ENCODE results near the gene SLC13A3. TPM values are rescaled to one million over a fixed set of nuclear protein-coding genes. Genes with fewer than 3 reads are reported as not detected.

SLC13A3 gene
- total RNA-seq, 3 donors from 2014 or later, result 0.27 to 0.54 TPM; not detected in 1

DNA sequence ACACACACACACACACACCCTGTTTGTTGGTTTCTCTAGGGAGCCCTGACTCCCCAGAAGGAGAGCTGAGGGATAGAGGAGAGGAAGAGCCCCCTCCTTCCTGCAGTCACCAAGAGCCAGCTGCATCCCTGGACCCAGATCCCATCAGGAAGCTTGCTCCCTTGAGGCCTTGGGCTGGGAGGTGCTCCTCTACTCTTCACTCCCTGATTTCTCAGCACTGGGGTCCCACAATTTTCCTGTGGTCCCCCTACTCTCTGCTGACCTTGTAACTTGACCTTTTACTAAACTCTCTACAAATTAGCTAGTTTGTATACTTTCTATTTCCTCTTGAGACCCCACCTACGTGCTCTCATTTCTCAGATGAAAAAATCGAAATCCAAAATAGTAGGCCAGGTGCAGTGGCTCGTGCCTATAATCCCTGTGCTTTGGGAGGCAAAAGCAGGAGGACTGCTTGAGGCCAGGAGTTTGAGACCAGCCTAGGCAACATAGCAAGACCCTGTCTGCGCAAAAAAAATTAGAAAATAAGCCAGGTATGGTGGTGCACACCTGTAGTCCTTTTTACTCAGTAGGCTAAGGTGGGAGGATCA lies 95.8 kb downstream of the SLC13A3 start:
- no peak for DNase-seq
- Histone ChIP-seq H3K4me3 (no peak overlapping the region), H3K9me3 (no peaks in the 10 kb centered on the region), H3K36me3 (ENCODE audit: low read depth) (no peaks in the 10 kb centered on the region), H3K4me1 (ENCODE audit: low read depth) (no peaks in the 10 kb centered on the region)
- TF ChIP-seq, protein P1, sequence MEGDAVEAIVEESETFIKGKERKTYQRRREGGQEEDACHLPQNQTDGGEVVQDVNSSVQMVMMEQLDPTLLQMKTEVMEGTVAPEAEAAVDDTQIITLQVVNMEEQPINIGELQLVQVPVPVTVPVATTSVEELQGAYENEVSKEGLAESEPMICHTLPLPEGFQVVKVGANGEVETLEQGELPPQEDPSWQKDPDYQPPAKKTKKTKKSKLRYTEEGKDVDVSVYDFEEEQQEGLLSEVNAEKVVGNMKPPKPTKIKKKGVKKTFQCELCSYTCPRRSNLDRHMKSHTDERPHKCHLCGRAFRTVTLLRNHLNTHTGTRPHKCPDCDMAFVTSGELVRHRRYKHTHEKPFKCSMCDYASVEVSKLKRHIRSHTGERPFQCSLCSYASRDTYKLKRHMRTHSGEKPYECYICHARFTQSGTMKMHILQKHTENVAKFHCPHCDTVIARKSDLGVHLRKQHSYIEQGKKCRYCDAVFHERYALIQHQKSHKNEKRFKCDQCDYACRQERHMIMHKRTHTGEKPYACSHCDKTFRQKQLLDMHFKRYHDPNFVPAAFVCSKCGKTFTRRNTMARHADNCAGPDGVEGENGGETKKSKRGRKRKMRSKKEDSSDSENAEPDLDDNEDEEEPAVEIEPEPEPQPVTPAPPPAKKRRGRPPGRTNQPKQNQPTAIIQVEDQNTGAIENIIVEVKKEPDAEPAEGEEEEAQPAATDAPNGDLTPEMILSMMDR (IDR thresholded peaks at IDR 0.05), result no peak
- intact Hi-C loops (cut with DNase I, micrococcal nuclease), result no loop called here
- ATAC-seq, result no peak

DNA sequence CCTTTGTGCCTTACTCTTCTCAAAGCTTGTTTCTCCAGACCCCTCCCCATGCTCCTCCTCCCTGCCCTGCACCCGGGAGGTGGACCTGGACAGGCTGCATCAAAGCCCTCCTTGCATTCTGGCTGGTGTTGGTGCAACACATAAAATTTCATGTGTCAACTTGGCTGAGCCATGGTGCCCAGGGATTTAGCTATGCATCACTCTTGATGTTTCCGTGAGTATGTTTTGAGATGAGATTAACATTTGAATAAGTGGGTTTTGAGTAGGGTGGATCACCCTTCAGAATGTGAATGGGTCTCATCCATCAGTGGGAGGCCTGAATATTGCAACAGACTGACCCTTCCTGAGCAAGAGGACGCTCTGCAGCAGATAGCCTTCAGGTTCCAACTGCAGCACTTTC lies 96.4 kb downstream of the SLC13A3 start:
- H3K4me1 ChIP-seq (ENCODE audit: low read depth), result no peaks in the 10 kb centered on the region
- no peaks in the 10 kb centered on the region for H3K9me3 ChIP-seq
- ATAC-seq (no peak), DNase-seq (no peak)
- H3K36me3 ChIP-seq (ENCODE audit: low read depth), result no peaks in the 10 kb centered on the region
- H3K4me3 ChIP-seq, result no peak overlapping the region
- intact Hi-C loops (cut with DNase I, micrococcal nuclease), result no loop called here
- TF ChIP-seq, protein P1 (IDR thresholded peaks at IDR 0.05), result no peak

DNA sequence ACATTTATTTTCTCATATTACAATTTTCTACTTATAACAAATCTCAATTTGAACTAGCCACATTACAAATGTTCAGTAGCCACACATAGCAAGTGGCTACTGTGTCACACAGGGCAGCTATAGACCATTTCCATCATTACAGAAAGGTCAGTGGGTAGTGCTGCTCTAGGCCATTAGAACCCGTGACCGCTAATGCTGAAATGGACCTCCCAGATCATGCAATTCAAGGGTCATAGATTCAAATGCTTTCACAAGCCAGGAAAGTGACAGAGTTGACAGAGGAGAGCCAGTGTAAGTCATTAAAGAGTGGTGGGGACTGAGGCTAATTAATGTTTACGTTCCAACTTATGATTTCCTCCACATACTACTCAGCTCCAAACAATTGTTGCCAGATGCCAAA lies 97.3 kb downstream of the SLC13A3 start:
- no peak for ATAC-seq
- H3K4me1 ChIP-seq (ENCODE audit: low read depth), result no peaks in the 10 kb centered on the region
- no peaks in the 10 kb centered on the region for H3K36me3 ChIP-seq (ENCODE audit: low read depth)
- no peak overlapping the region for H3K4me3 ChIP-seq
- no peak for DNase-seq
- intact Hi-C loops (cut with DNase I, micrococcal nuclease), result no loop called here
- TF ChIP-seq, protein P1 (IDR thresholded peaks at IDR 0.05), result no peak
- H3K9me3 ChIP-seq, result no peaks in the 10 kb centered on the region

DNA sequence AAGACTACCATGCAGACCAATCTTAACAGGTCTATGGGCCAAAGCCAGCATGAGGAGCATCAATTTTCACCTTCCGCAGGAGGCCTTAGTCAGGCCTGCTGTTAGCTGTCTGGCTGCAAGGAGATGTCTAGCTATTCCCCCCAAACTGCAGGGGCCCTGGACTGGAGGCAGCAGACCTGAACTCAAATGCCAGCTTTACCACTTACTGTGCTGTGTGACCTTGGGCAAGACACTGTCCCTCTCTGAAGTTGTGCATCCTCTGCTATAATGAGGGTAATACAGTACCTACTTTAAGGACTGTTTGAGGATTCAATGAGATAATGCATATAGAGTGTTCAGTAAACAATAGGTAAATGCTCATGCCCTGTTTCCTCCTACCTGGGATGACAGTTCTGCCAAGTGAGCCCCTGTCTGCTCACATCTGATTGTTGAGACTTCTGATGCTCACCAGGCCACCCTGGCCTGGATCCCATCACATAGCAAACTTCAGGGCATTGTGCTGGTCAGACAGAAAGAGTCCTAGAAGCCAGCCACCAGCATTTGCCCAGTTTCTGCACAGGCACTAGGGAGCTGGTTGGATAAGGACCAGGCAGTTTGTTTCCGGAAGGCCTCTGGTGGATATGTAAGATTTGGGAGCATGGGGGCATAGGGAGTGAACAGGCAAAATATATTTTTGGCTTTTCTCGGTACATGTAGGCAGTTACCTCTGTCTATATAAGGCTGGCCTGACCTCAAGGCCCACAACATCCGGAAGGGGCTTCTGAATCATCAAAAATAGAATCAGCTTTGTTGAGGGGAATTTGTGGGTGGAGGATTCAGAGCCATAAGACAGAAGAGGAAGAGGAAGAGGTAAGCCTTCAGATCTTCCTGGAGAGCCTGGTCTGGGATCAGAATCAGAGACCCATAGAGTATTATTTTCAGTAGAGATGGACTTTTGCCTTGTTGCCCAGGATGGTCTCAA lies 98.5 kb downstream of the SLC13A3 start:
- peak in 1 of 3 donors; percentile 37 for DNase-seq
- ATAC-seq, result peak; percentile 52
- no peaks in the 10 kb centered on the region for H3K4me1 ChIP-seq (ENCODE audit: low read depth)
- H3K4me3 ChIP-seq, result no peak overlapping the region
- TF ChIP-seq, protein P1 (IDR thresholded peaks at IDR 0.05), result no peak
- H3K36me3 ChIP-seq (ENCODE audit: low read depth), result no peaks in the 10 kb centered on the region
- no peaks in the 10 kb centered on the region for H3K9me3 ChIP-seq
- intact Hi-C loops (cut with DNase I, micrococcal nuclease), result no loop called here

DNA sequence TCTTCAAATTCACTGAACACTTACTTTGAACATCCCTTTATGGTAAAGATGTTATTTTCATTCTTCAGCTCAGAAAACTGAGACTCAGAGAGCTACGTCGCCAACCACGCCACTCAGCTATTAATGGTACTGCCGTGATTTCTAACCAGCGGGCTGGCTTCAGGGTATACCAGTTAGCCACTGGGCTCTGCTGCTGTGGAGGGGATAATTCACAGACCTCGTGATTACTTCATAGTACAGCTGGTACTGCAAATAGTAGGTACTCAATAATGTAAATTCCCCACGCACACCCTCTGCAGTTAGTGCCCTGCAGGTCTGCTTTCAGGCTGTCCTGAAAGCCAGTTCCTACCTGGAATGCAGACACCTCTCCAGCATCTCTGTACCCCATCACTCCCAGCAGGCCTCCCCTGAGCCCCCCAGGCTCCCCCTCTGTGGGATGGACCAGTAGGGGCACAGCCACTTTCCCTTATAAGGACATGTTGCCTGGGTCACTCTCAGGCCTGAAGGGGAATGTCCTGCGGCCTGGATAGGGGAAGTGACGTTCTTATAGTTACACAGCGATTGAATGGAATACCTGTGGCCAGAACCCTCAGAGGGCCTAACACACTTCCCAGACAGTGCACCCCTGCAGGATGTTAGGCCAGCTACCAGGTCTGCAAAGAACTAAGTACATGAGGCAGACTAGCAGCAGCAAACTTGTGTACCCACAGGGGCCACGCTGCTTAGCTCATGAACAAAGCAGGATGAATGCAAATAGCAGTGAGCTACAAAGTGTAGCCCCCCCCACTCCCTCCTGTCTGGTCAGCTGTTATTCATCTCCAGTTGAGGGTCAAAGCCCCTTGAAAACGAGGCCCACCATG lies 99.5 kb downstream of the SLC13A3 start:
- no peaks in the 10 kb centered on the region for H3K36me3 ChIP-seq (ENCODE audit: low read depth)
- DNase-seq, result no peak
- ATAC-seq, result peak; percentile 26
- no peaks in the 10 kb centered on the region for H3K9me3 ChIP-seq
- intact Hi-C loops (cut with DNase I, micrococcal nuclease), result no loop called here
- no peaks in the 10 kb centered on the region for H3K4me1 ChIP-seq (ENCODE audit: low read depth)
- TF ChIP-seq, protein P1 (IDR thresholded peaks at IDR 0.05), result no peak
- H3K4me3 ChIP-seq, result no peak overlapping the region

Measured in mucosa of descending colon (tissue), 3 donors.